Activated naive CD4-positive, alpha-beta T cell (primary cell): ENCODE results near the gene COL16A1.
"Not testable (repeated sequence)": the region's sequence is repeated elsewhere in the genome, so short reads cannot be mapped to it uniquely, and the experiment has no call there.

Experiments used
- DNase-seq, 4 experiments: peaks; one replicate each; lab custom pipeline; 2025; lab: John Stamatoyannopoulos, UW

Gene COL16A1

DNA sequence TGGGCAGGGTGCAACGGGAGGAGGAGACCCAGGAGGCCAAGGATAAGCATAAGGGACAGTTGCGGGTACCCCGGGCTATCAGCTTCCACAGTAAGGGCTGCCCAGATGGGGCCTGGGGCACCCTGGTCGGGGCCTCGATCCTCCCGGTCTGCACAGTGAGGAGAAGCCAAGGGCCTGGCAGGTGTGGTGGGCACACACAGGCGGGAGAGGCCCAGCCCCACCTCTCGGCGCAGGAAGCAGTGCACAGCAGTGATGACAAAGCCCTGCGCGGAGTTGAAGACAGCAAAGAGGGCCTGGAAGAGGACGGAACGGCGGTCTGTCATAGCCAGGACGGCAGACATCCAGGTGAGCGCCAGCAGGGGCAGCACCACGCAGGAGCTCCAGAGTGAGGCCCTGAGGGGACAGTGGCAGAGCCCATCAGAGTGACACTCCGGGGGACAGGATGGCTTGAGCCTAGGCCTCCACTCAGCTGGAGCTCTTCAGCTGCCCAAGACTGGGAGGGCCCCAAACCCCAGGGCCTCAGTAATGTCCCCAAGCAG lies 29.0 kb upstream of the COL16A1 start:
- no peak for DNase-seq

DNA sequence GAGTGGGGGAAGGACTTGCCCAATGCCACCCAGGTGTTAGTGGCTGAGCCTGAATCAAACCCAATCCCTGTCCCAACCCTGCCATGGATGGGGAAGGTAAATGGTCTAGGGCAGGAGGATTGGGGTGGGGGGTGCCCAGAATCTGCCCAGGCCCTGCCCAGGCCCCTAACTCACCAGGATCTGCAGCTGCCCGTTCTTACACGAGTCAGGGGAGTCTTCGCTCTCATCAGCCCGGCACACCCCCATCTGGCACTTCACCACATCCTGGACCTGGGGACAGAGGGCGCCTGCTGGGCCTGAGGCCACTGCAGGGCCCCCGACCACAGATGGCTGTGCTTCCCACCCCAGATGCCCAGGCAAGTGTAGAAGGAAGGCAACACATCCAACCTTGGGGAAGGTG lies 28.5 kb upstream of the COL16A1 start:
- no peak for DNase-seq

DNA sequence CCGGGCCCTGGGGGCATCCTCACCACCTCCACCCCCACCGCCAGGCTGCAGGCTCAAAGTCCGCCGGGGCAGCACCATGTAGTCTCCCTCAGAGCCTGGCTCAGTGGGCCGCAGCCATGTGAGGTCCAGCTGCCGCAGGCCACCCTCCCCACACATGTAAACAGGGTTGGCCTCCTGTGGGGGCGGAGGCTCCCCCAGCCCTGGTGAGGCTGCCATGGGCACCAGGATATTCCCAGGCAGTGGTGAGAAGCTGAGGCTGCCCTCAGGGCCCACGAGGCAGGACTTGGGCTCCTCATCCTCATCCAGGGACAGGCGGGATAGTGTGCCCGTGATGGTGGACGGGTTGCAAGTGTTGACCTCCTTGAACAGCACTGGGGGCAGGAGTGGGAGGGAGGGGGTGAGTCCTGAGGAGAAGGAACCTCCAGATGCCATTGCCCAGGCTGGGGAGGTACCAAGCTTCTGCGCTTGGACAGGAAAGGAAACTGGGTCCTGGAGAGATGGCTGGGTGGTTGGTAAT lies 27.3 kb upstream of the COL16A1 start:
- no peak for DNase-seq

DNA sequence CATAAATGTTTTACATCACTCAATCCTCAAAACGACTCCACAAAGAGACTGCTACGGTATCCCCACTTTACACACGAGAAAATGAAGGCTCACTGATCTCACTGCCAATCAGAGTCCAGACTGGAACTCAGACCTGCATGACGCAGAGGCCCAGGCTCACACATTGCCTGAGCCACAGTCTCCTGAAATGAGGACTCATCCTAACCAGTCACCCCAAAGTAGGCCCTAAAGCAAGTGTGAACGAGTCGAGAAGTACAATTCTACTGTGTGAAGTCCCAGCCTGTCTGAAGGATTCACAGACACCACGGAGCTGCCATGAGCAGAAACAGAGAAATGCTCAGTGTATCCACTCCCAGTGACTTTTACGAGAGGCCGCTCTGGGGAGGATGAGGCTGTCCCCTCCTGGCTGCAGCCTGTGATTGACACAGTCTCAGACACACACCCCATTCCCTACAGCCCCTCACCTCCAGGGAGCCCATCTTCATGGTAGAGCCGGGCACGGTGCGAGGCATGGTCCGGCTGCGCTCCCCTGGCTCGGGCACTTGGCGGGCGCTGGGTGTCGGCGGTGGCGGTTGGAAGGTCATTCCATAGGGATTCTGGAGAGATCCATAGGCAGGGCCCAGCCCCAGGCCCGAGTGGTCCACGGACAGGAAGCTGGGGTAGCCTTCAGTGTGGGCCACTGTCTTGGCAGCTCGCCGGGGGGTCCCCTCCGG lies 26.7 kb upstream of the COL16A1 start:
- DNase-seq, result no peak

DNA sequence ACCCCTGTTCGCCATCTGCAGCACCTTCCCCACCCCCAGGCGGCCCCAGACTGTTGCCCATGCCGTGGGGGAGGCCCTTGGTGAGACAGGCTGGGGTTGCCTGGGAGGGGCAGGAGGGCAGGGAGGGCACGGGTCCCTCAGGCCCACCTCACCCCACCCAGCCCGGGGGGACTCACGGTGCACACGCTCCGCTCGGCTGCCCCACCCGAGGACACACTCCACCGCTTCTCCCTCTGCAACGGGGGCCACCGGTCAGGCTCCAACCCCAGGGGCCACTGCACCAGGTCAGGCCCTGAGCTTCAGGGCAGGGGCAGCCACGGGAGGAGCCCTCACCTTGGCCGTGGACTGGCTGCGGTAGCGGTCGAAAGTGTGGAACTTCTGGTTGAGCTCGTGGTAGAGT lies 24.0 kb upstream of the COL16A1 start:
- no peak for DNase-seq

DNA sequence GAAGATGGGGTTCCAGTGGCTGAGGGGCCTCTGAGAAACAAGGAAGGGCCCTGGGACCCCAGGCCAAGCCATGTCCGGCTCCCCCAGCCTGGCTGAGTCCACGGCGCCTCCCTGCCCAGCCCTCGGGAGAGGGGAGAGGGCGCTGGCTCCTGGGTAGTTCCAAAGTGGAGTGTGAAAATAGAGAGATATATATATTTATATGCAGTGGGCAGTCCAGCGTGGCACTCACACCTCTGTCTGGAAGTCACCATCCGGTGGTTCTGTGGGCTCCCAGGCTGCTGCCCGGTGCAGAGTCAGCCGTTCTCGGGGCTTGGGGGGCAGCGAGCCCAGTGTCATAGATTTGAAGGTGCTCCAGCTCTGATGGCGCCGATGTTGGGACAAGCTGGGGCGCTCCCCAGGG lies 23.4 kb upstream of the COL16A1 start:
- DNase-seq, result no peak

DNA sequence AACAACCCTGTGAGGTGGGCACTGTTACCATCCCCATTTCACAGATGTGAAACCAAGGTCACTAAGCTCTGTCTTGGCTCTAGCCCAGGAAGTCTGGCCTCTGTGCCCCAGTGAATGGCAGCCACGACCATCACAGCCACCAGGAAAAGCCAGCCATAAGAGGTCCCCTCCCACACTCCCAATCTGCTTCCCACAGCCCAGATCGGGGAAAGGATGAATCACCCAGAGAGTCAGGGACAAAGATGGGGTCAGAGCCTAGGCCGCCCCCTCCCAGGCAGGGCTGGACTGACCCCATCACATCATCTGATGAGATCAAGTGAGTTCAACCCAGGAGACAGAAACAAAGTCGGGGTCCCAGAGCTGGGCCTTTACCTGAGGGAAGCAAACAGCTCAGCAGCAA lies 22.9 kb upstream of the COL16A1 start:
- DNase-seq, result no peak

DNA sequence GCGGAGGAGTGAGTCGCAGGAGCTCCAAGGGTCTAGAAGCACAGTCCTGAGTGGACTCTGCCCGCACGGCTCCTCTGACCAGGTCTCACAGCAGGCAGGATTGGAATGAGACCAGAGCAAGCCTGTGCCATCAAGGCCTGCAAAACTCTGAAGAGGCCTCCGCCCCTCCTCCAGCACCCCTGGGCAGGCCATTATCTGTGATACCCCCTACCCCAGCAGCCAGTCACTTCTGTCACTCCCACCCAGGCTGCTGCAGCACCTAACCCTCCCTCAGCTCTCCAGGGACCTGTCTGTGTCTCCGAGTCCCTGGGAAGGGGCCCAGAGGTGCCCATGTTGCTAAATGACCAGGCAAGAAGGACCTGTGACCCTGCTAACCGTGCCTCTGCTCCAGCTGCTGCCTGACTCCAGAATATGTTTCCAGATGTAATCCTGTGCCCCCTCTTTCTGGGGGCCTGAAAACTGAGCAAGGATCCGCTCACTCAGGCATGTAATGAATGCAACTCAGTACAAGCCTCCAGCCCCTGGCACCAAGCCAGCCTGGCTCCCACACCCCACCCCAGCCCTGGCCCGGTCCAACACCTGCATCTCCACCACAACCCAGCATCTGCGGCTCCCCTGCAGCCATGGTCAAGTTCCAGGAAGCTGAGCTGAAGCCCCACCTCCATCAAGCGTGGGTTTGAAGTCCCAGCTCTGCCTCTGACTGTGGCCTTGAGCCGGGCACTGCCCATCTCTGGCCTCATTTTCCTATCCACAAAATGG lies 22.1 kb upstream of the COL16A1 start:
- no peak for DNase-seq

DNA sequence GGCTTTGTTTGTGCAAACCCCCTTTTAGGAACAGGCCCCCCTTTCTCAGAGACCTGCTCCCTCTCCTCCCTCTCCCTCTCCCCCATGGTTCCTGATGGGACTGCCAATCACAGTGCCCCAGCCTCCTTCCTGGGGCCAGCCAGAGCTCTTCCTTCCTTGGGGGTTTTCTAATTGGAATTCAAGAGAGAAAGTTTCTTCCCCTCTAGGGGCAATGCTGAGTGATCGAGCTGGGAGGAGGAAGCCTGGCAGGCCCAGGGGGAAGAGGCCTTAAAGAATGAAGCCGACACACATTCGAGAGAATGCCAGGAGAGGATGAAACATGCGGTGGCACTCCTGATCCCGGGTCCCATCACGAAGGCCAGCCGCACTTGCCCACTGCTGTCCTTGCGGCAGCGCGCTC lies 21.3 kb upstream of the COL16A1 start:
- no peak for DNase-seq

DNA sequence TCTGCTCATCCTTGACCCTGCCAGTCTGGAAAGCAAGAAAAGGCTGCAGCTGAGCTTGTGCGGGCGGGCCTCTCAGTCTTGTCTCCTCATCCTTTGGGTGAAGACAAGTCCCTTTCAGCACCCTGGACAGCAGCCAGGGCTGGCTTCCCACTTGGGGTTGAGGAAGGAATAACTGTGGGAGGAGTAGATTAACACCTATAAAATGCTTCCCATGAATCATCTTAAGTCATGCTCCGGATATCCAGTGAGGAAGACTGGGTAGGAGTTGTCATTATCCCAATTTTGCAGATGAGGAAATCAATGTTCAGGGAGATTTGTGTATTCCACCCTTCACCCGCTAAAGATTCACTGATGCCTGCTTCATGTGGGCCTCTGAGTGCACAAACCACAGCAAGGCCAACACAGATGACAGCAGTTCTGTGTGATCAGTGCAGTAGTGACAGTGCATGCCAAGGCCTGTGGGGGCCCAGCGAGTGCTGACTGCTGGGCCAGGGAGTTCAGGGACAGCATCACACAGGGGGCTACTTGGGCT lies 20.1 kb upstream of the COL16A1 start:
- peak in 1 of 4 experiments; percentile 19 for DNase-seq

DNA sequence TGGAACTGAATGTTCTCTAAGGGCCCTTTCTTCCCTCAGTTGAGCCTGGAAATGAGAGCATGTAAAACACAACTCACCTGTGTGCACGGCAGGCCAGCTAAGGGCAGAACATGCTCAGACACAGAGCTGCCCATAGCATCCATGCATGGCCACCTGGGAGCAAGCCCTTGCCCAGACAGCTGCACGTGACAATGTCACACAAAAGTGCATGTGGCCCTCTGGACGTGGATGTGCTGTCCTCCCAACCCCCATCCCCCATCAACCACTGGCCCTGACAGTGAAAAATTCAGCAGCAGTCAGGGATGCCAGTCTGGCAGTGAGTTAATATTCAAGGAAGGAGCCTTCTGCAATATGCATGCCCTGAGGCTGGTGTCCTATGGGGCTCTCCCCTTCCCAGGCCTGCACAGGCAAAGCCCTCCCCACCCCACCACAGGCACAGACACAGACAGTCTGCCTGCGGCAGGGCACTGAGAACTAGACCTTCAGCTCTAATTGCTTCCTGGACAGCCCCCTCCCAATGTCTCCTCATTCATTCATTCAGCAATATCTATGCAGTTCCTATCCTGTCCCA lies 14.6 kb upstream of the COL16A1 start:
- DNase-seq, result no peak

DNA sequence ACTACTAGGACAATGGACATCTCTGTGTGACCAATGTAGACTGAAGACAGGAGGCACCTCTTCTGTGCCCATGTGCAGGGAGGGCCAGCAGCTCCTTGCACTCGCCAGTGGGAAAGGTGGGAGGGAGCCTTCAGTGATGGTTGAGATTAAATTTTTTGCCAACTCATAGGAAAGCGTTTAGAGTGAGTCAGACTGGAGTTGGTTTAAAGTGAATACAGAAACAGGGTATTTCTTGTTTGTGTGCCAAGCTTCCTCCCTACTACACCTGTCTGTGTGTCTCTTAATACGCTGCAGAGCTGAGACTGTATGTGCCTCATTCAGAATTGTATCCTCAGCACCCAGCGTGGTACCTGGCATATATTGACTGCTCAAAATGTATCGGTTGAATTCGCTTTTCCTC lies 13.5 kb upstream of the COL16A1 start:
- DNase-seq, result no peak

DNA sequence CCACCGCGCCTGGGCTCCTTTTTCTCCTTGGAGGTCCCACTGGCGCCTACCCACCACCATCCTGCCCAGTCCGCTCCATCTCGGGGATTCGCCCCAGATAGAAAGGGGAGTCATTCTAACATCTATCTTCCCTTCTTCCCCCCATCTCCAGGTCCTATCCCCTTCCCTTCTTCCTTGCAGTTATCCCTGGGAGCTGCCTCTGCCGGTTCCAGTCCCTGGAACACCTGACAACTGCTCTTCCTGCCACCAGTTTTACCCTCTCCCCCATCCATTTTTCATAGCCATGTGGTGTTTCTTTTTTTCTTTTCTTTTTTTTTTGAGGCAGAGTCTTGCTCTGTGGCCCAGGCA lies 12.0 kb upstream of the COL16A1 start:
- no peak for DNase-seq

DNA sequence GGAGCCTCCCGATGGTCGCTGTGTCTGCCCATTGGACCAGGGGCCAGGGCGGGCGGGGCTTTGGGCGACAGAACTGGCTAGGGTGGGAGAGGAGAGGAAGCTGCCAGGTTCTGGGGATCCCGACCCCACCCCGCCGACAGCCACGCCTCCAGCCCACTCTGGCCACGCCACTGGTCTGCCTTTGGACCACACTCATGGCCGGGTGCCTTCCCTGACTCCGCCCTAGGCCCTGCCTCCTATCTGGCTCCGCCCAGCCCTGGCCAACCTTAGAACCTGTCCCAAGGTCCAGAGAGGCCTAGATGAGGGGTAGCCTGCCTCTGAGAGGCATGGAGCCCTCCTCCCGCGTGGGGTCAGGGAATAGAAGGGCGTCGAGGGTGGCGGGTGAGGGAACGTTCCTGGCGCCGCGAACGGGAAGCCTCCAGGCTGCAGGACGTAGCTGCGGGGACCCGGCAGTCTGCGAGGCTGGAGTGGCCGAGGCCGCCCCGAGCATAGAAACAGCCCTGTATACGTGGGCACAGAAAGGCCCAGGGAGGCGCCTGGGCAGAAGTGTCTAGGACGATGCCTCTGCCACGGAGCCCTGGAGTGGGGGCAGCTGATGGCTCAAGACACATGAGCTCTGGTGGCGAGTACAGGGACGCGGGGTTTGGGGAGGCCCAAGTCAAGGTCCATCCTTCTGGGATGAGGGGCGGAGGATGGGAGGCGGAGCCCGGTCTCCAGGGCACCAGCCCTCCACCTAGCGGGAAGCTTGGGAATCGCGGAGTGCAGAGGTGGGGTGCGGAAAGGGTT lies 11.5 kb upstream of the COL16A1 start:
- DNase-seq, result no peak

DNA sequence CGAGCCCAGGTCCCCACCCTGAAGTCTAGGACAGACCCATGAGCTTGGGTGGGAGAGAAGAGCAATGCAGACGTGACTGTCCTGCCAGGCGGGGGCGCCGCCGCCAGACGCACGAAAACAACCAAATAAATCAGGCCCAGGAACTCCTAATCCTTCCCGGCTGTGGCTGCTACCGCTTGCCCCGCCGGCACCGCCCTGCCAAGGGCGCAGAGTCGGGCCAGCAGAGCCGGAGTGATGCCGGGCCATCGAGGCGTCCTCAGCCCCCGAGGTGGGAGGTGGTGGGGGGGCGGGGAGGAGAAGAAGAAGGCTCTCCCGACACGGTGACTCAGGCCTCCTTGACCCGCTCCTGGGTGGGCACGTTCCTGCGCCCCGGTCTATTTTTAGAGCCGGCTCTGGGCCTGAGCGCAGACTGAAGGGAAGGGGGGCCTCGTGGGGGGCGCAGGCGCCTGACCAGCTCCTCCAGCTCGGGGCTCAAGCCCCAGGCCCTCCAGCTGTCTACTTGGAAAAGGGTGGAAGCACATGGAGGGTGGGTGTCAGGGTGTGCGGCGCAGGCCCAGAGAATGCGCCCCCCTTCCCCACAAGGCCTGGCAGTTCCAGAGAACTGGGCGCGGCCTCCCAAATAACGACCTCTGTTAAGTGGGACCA lies 10.7 kb upstream of the COL16A1 start:
- DNase-seq, result peak in 1 of 4 experiments; percentile 23

DNA sequence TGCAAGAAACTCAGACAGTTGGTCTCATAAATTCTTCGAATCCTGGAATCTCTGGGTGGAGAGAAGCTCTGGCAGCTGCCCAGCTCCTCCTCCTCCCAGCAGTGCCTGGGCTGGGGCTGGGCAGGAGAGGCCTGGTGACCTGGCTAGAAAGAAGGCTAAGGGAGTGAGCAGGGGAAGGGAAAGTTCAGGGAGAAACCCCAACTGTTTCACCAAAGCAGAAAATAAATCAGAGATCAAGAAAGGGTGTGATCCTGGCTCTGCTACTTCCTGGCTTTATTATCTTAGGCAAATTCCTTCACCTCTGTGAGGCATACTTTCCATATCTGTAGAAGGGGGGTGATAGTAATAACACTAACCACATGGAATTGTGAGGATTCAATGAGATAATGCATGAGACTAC lies 8.8 kb upstream of the COL16A1 start:
- DNase-seq, result no peak

DNA sequence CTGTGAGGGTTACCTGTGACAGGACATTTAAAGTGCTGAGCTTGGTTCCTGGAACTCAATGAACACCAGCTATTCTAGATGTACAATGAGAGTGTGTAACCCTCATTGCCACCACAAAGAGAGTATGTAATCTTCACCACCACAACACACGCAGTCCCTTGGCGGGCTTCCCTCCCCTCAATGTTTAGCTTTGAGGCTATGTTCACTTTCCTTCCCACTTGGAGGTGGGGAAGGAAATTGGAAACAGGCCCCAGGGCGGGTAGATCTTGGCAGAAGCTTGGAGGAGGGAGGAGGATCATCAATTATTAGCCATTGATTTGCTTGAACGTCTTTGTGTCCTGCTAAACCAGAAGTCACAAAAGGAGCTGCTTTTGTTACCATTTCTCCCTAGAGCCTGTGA lies 8.3 kb upstream of the COL16A1 start:
- DNase-seq, result no peak

DNA sequence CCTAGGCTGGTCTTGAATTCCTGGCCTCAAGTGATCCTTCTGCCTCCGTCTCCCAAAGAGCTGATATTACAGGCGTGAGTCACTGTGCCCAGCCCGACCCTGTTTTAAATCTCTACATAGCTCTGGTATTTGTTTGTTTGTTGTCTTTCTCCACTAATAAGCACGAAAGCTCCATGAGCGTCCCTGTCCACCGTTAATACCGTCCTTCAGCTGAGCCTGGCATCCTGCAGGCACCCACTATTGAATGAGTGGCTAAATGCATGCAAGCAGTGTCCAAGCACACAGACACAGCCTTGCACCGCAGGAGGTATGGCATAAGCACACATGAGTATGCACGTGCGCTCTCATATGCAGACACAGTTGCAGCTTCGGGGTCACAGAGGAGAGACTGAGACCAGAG lies 4.5 kb upstream of the COL16A1 start:
- DNase-seq, result no peak

DNA sequence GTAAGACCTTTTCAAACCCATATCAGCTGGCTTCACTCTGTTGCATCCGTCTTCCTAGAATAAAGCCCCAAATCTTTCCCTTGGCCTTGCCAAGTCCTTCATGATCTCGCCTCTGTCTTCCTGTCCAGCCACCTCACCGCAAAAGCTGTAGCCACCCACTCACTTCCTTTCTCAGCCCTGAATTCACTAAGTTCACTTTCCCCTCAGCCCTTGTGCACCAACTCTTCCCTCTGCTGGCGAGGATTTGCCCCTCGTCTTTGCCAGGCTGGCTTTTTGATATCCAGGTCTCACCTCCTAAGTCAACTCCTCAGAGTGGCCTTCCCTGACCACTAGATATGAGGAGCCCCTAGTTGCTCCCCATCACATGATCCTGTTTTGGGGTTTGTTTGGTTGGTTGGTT lies 3.9 kb upstream of the COL16A1 start:
- DNase-seq, result no peak

DNA sequence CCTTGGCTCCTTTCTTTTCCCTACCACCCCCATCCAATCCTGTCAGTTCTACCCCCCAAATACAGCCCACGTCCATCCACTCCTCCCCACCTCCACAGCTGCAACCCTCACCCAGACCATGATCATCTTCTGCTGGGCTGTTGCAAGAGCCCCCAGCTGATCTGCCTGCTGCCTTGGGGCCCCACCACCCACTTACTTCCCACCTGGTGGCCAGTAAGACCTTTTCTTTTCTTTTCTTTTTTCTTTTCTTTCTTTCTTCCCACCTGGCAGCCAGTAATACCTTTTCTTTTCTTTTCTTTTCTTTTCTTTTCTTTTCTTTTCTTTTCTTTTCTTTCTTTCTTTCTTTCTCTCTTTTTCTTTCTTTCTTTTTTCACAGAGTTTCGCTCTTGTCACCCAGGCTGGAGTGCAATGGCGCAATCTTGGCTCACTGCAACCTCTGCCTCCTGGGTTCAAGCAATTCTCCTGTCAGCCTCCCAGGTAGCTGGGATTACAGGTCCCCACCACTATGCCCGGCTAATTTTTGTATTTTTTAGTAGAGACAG lies 3.3 kb upstream of the COL16A1 start:
- DNase-seq, result not testable (repeated sequence)

DNA sequence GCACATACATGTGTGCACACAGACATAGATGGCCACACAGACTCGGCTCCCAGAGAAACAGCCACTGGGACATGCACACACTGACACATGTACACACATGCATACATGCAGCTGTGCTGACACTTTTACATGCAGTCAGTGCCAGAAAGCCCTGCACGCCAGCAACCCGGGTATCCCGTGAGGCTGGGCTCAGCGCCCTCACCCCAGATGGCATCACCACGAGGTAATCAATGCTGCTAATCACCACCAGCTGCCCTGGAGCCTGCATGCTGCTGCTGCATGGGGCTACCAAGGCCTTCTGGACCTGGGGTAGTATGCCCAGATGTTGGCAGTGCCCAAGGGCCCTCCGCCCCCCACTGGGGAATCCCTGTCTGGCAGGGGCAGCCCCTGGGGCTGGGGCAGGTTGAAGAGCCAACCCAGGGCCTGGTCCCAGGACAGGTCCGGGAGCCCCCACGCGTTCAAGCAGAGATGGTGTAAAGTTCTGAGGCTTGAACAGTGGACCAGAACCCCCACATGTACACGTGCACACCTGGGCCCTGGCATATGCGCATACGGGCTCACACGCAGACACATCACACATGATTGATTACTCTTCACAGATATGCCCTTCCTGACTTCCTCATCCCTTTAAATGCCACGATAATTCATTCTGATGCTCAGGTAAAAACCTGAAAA lies 2.7 kb upstream of the COL16A1 start:
- no peak for DNase-seq
